Gastroesophageal sphincter (tissue), 4 donors: Measurements from ENCODE around the gene ARFRP1. TPM values are rescaled to one million over a fixed set of nuclear protein-coding genes. Genes with fewer than 3 reads are reported as not detected.

Experiments
- ATAC-seq: fragments of 150-250 bp; one replicate; pipeline ENCODE4 v1.9.1; 2016; ENCODE audit warnings: mild to moderate bottlenecking, moderate library complexity
- H3K27ac ChIP-seq, 4 donors: fragments of 200-600 bp; sonication (generic) in 3 of 4; 1 replicate in 3 of 4; 2 replicates in 1 of 4; pipeline ENCODE4 v1.5.1; 2016 to 2019
- H3K27me3 ChIP-seq: fragments of 200-600 bp; sonication (generic); one replicate; pipeline ENCODE4 v1.5.1; 2019
- H3K36me3 ChIP-seq, 2 donors: fragments of 200-600 bp; sonication (generic); one replicate each; pipeline ENCODE4 v1.5.1; 2019; ENCODE audit warnings: control low read depth in 1 of 2
- H3K4me1 ChIP-seq, 3 donors: fragments of 200-600 bp; sonication (generic); 1 replicate in 2 of 3; 2 replicates in 1 of 3; pipeline ENCODE4 v1.5.1; 2016 to 2019; ENCODE audit warnings: control low read depth in 2 of 3
- H3K4me3 ChIP-seq, 2 donors: fragments of 200-600 bp; sonication (generic); one replicate each; pipeline ENCODE4 v1.5.1; 2019; ENCODE audit warnings: mild to moderate bottlenecking in 1 of 2, moderate library complexity in 1 of 2
- H3K9me3 ChIP-seq, 3 donors: fragments of 200-600 bp; sonication (generic); one replicate each; pipeline ENCODE4 v1.5.1; 2017 to 2019; ENCODE audit warnings: control low read depth in 2 of 3
- CTCF ChIP-seq, 4 experiments: fragments of 200-600 bp in 2 of 4; fragments of 450-650 bp in 2 of 4; sonication (generic) in 1 of 4; IDR thresholded peaks; one replicate each; pipeline ENCODE4 v1.5.1; 2017 to 2019; ENCODE audit warnings: antibody characterized with exemption in 4 of 4, mild to moderate bottlenecking in 2 of 4, moderate library complexity in 2 of 4
- EP300 ChIP-seq: sonication (generic); formaldehyde crosslinking; IDR thresholded peaks from one replicate; pipeline ENCODE4 v1.6.1; 2017; ENCODE audit warnings: antibody characterized with exemption, mild to moderate bottlenecking
- POLR2A ChIP-seq, 2 donors: fragments of 450-650 bp; IDR thresholded peaks; one replicate each; pipeline ENCODE4 v1.6.1; 2017; ENCODE audit warnings: antibody characterized with exemption in 2 of 2, mild to moderate bottlenecking in 2 of 2, moderate library complexity in 1 of 2
- POLR2AphosphoS5 ChIP-seq: sonication (generic); formaldehyde crosslinking; IDR thresholded peaks from one replicate; pipeline ENCODE4 v1.6.1; 2017; ENCODE audit warnings: antibody characterized with exemption
- WGBS, 2 donors: methylation state at CpG; one replicate each; pipeline ENCODE4 v1.1.5; 2018; ENCODE audit warnings: low coverage in 1 of 2; 5-methylcytosine and 5-hydroxymethylcytosine counted together
- total RNA-seq, 4 donors: library from RNA; depleted of rRNA; stranded (reverse); fragments of >200 nt; gene quantifications; one replicate each; pipeline ENCODE4 v1.1.0, GENCODE V29; 2016

The ARFRP1 gene
- total RNA-seq, 4 donors from 2014 or later, result 38.9 to 56.4 (median 49.0) TPM

- no peak for TF ChIP-seq POLR2A (IDR thresholded peaks at IDR 0.05)
- TF ChIP-seq EP300, result no peak
- no peak for TF ChIP-seq POLR2AphosphoS5
- no peak for TF ChIP-seq CTCF (IDR thresholded peaks at IDR 0.05)
- whole genome bisulfite sequencing, 2 donors, result 90 to 94% methylated on average over 7 to 10 of the region's 16 CpGs
- no peaks in the 10 kb centered on the region for H3K27me3 ChIP-seq
- H3K4me1 ChIP-seq, result no peaks in the 10 kb centered on the region
- no peak for ATAC-seq
- peaks cover 0 to 37% of the 10 kb centered on the region in 2 donors for H3K36me3 ChIP-seq
- H3K9me3 ChIP-seq, result no peaks in the 10 kb centered on the region
- no peak overlapping the region for H3K27ac ChIP-seq
- H3K4me3 ChIP-seq, result no peak overlapping the region
These were observed 42.1 kb upstream of the ARFRP1 start for GRCh38 chr20:63749597-63750508.

GRCh38 chr20:63748934-63749270 lies 41.1 kb upstream of the ARFRP1 start:
- no peaks in the 10 kb centered on the region for H3K9me3 ChIP-seq
- ATAC-seq, result no peak
- no peaks in the 10 kb centered on the region for H3K27me3 ChIP-seq
- no peak overlapping the region for H3K27ac ChIP-seq
- WGBS, 2 donors, result 85 to 100% methylated on average over 1 to 7 of the region's 11 CpGs
- TF ChIP-seq POLR2A (IDR thresholded peaks at IDR 0.05), result no peak
- TF ChIP-seq POLR2AphosphoS5, result no peak
- TF ChIP-seq CTCF (IDR thresholded peaks at IDR 0.05), result no peak
- TF ChIP-seq EP300, result no peak
- peaks cover 0 to 41% of the 10 kb centered on the region in 2 donors for H3K36me3 ChIP-seq
- H3K4me3 ChIP-seq, result no peak overlapping the region
- H3K4me1 ChIP-seq, result no peaks in the 10 kb centered on the region

- Histone ChIP-seq H3K9me3 (no peaks in the 10 kb centered on the region), H3K4me3 (no peak overlapping the region), H3K36me3 (peaks cover 0 to 47% of the 10 kb centered on the region in 2 donors), H3K4me1 (no peaks in the 10 kb centered on the region), H3K27me3 (no peaks in the 10 kb centered on the region), H3K27ac (no peak overlapping the region)
- TF ChIP-seq CTCF (IDR thresholded peaks at IDR 0.05) (no peak), POLR2AphosphoS5 (no peak), EP300 (no peak), POLR2A (IDR thresholded peaks at IDR 0.05) (no peak)
- ATAC-seq, result no peak
- WGBS, 2 donors, result no CpG with 5 or more reads among the region's 20 CpGs
These were observed 40.5 kb upstream of the ARFRP1 start for GRCh38 chr20:63748070-63748933.

- 100% methylated on average over 1 of the region's 13 CpGs for WGBS, 2 donors
- ATAC-seq, result no peak
These were observed 39.9 kb upstream of the ARFRP1 start for GRCh38 chr20:63747622-63748069.

More at GRCh38 chr20:63747622-63748069, 39.9 kb upstream of the ARFRP1 start:
- H3K4me1 ChIP-seq, result peaks cover 0 to 6% (median 0%) of the 10 kb centered on the region in 3 donors
- H3K27ac ChIP-seq, result no peak overlapping the region
- no peak overlapping the region for H3K4me3 ChIP-seq
- no peaks in the 10 kb centered on the region for H3K27me3 ChIP-seq
- TF ChIP-seq POLR2AphosphoS5, result no peak
- no peak for TF ChIP-seq POLR2A (IDR thresholded peaks at IDR 0.05)
- TF ChIP-seq EP300, result no peak
- TF ChIP-seq CTCF (IDR thresholded peaks at IDR 0.05), result no peak
- H3K36me3 ChIP-seq, result peaks cover 0 to 53% of the 10 kb centered on the region in 2 donors
- H3K9me3 ChIP-seq, result no peaks in the 10 kb centered on the region
